ENCODE measurements around the gene TRIAP1.
"Not testable (repeated sequence)": the region's sequence is repeated elsewhere in the genome, so short reads cannot be mapped to it uniquely, and the experiment has no call there.

Gene TRIAP1

DNA sequence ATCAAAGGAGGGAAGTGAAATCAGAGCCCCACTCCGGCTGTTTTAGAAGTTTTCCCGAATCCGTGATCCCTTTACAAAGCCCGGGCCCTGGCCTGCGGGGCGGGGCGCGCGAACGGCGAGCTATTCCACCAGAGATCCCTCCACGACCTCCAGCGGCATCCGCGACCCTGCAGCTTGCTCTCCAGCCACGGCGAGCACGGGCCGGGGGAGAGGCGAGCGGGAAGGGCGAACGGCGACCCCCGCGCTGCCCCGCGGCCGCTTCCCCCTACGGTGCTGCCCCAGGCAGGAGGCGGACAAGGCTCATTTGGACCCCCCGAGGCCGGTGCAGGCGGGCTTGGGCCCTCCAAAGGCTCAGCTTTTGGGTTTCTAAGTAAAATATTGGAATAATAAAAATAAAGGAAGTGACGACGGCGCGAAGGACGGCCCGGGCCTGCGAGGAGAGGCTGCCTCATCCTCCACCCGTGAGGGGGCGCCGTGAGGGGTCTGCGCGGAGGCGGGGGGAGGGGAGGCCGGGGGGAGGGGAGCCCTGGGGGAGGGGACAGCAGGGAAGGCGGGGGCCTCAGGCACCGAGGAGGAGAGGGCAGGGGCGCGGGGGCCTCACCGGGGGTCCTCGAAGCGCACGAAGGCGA, 22.8 kb upstream of the TRIAP1 start:
- DNase-seq: peak; percentile 55

DNA sequence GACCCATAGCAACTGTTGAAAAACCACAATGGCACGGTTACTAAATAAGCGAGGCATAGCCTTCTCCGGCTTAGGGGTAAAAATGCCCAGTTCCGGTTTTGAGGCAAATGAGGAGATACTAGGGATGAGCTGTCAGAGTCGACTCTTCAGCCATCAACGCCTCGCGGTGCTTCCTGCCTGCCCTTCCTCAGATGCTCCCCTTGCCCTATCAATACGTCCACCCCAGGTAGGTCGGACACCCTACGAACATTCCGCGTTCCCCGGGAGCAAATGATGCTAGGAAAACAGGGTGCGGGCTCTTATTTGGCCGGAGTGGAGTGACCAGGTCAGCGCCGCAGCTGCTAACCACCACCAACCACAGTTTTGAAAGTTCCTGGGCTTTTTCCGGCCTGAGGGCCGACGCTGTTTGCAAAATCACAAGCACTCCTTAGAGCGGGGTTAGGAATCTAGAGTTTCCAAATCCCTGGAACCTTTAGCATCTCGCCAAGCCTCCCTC, 22.2 kb upstream of the TRIAP1 start:
- no peak for DNase-seq

DNA sequence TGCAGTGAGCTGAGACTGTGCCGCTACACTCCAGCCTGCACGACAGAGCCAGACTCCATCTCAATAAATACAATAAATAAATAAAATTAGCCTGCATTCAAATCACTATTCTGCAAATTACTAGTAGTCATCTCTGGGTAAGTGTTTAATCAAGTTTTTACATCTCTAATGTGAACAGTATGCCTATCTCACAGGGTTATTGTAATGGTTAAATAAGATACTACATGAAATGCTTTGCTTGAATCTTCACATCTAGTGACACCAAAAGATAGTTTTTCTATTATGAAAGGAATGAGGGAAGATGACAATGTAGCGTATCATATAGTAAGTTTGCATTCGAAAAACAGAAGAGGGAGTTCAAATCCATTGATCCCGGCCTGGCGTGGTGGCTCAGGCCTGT, 21.3 kb upstream of the TRIAP1 start:
- no peak for DNase-seq

GRCh38 chr12:120466560-120467315, 20.6 kb upstream of the TRIAP1 start:
- DNase-seq: peak; percentile 8

DNA sequence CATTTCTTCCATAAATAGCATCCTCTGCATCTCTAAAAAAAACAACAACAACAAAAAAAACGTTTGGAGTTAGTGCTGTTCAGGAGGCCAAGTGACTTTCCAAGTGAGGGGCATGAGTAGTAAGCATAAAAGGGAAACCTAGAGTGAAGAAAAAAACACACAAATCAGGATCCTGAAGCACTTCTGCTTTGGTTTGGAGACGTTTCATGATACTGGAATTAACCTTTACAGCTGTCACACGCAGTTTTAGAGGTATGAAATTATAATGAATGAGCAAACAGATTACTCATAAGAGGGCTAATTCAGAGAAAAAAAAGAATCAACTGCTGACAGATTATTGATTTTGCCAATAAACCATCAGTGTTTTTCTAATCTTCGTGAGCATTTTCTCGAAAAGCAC, 19.6 kb upstream of the TRIAP1 start:
- DNase-seq: no peak

GRCh38 chr12:120463712-120464111, 17.5 kb upstream of the TRIAP1 start:
- DNase-seq: no peak

DNA sequence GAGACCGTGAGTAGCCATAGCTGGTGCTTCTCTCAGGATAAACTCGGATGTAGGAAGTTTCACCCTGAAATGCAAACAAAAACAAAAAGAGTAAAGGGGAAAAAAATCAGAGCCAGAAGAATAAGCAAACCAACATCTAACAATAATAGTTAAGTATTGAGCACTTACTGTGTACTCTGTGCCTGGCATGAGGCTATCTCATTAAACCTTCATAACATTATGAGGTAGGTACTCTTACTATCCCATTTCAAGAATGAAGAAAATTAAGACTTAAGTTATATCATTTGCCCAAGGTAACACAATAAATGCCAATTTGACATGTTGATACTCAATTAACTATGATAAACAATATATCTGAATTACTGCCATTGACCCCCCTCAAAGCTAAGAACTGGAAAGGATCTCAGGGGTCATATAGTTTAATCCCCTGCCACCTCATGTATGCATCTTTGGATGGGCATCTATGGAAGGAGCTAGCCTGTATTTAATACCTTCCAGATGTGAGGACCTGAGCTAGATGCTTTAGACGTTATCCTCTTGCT, 16.0 kb upstream of the TRIAP1 start:
- DNase-seq: no peak

GRCh38 chr12:120460157-120460556, 14.0 kb upstream of the TRIAP1 start:
- no peak for DNase-seq

DNA sequence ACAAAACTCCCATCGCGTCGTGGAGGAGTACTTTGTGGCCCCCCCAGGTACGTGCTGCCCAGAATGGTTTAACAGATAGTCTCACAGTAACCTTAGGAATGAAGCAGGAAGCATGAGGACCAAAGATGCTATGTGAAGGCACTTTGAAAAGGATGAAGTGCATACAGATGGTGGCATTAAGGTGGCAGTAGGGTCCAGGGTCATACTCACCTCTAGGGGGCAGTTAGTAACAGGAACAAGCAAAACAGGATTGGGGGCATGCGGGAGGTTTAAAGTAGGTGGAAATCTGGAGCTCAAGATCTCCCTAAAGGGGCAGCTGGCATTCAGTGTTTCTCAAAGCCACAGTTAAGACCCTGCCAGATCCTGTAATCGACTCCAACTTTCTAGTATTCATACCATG, 10.9 kb upstream of the TRIAP1 start:
- DNase-seq: no peak

GRCh38 chr12:120455302-120455701, 9.1 kb upstream of the TRIAP1 start:
- no peak for DNase-seq

DNA sequence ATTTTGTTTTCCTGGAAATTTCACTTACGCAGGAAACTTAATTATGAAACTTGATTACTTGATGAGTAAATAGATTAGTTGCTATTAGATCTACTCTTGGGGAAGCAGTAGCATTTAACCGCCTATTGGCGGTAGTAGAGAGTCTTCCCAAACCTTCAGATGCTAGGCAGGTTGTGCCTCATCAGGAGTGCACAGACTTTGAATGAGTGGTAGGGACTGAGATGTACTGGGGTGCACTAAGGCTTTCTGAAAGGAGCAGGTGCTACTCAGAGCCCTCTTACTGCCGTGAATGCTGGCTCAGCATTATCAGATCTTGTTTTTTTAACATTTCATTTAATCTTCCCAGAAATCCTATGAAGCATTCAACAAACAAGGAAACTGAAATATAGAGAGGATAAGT, 7.8 kb upstream of the TRIAP1 start:
- no peak for DNase-seq

- no peak for DNase-seq
These were observed 7.0 kb upstream of the TRIAP1 start for GRCh38 chr12:120453060-120453750.

DNA sequence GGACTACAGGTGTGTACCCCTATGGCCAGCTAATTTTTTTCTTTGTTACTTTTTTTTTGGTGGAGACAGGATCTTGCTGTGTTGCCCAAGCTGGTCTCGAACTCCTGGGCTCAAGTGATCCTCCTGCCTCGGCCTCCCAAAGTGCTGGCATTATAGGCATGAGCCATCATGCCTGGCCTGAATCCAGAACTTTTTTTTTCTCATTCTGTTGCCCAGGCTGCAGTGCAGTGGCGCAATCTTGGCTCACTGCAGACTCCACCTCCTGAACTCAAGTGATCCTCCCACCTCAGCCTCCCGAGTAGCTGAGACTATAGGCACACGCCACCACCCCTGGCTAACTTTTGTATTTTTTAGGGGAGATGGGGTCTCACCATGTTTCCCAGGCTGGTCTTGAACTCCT, 6.3 kb upstream of the TRIAP1 start:
- DNase-seq: not testable (repeated sequence)

GRCh38 chr12:120447992-120448391, 1.8 kb upstream of the TRIAP1 start:
- DNase-seq: no peak

DNA sequence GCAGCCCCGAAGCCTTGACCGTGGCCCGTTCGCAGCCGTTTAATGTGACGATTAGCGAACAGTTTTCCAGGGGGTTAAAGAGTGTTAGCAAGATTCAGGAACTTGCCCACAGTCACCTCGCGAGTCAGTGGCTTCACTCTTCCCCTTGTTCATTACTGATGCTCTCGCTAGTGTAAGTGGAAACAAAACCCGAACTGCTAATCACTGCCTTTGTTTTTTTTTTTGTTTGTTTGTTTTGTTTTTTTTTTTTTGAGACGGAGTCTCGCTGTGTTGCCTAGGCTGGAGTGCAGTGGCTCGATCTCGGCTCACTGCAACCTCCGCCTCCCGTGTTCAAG, 627 bp upstream of the TRIAP1 start:
- DNase-seq: not testable (repeated sequence)

GRCh38 chr12:120444676-120445075, 1.5 kb downstream of the TRIAP1 start:
- DNase-seq: no peak

DNA sequence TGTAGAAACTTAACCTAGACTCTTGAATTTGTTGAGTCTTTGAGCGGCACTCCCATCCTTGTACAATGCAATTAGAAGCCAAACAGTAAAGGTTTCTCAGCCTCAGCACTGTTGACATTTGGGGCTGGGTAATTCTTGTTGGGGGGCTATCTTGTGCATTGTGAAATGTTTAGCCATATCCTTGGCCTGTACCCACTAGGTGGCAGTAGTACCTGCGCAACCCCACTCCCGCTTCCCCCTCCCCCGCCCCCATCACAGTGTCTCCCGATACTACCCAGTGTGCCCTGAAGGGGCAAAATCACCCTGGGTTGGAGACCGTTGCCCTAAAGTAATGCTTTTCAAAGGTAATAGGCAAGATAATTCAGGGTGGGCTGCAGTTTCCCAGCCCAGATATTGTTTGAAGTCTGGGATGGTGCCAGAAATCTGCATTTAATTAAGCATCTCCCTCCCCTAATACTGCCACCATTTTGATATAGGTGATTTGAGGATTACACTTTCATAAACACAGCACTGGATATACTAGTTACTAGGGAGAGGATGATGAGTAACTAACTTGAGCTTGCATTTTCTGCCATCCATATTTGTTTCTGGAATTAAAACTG, 6.4 kb downstream of the TRIAP1 start:
- peak; percentile 75 for DNase-seq

DNA sequence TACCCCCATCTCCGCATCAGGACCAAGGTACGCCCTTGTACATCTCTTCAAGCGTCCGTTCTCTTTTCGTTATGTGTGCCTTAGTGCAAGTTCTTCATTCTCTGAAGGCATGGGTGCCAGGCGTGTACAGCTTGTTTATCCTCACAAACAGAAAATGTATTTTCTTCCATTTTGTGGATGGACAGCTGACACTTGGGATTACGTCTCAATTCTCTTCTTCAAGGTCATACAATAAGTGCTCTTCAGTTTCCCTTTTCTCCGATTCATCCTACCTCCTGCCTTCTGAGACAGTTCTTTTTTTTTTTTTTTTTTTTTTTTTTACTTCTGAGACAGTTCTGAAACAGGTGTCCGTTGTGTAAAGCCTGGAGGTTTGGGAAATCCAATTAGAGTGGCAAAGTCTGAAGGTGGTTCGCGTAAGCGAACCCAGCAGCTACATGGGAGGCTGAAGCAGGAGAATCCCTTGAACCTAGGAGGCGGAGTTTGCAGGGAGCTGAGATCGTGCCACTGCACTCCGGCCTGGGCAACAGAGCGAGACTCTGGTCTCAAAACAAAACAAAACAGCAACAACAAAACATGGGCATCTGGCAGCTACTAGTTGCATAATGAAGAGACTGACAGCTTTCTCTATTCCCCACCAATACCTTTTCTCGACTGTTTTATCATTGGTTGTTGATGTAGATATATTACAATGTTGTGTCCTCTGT, 7.5 kb downstream of the TRIAP1 start:
- DNase-seq: no peak

- peak; percentile 93 for DNase-seq
These were observed 8.3 kb downstream of the TRIAP1 start, which contains the start of gene COX6A1 for GRCh38 chr12:120437735-120438494. TSS of gene COX6A1 (plus strand) at chr12:120438113. CDS start at chr12:120438127, 14 bp downstream.

- DNase-seq: no peak
These were observed 13.2 kb downstream of the TRIAP1 start for GRCh38 chr12:120432772-120433525.

- DNase-seq: no peak
These were observed 16.8 kb downstream of the TRIAP1 start for GRCh38 chr12:120429368-120429767.

Measured in effector CD8-positive, alpha-beta T cell (primary cell).